HepG2 (cell line): ENCODE measurements around the gene ZNRF3. TPM values are rescaled to one million over a fixed set of nuclear protein-coding genes. Genes with fewer than 3 reads are reported as not detected.

ENCODE experiments used
- ATAC-seq: fragments of 200-7000 bp; cut with Tn5 transposase; 3 replicates; pipeline ENCODE4 v1.9.1; 2020; ENCODE audit warnings: mild to moderate bottlenecking, moderate library complexity
- BruUV-seq: library from RNA; stranded (reverse); fragments of 400-500 nt; replicated peaks from 2 replicates; lab custom pipeline; 2021; lab: Mats Ljungman, UMichigan
- CTCF ChIA-PET: fragments of 300-600 bp; formaldehyde crosslinking; extraction: SDS; loops from one replicate; lab custom pipeline; 2021; ENCODE audit warnings: low total read pairs, inconsistent platforms, low intra/inter-chr PET ratio; lab: Yijun Ruan, JAX
- POLR2A ChIA-PET: fragments of 350-600 bp; sonication (Branson Sonifier 250); formaldehyde crosslinking; loops from one replicate; lab custom pipeline; 2020; ENCODE audit warnings: antibody characterized with exemption, inconsistent platforms; lab: Yijun Ruan, JAX
- DNase-seq: peaks from one replicate; pipeline ENCODE4 v3.0.0-alpha.2; 2015; ENCODE audit warnings: low spot score
- FAIRE-seq: peaks from 3 replicates; lab custom pipeline; 2011; peaks lifted over from hg19 to GRCh38; lab: Jason Lieb, UNC
- H2AFZ ChIP-seq: one replicate; pipeline ENCODE4 v1.6.1; 2011; ENCODE audit warnings: low read length, inconsistent platforms
- H3K27ac ChIP-seq: fragments of 300-600 bp; 3 replicates; pipeline ENCODE4 v1.8.0; 2011; ENCODE audit warnings: mixed run types, mild to moderate bottlenecking, mixed read lengths, low read length, inconsistent platforms; ENCODE audit not compliant: insufficient read depth; ENCODE audit errors: extremely low read length
- H3K27me3 ChIP-seq, 2 experiments: fragments of 200-600 bp in 1 of 2; 2 replicates in 1 of 2; 3 replicates in 1 of 2; pipeline versions ENCODE4 v1.6.0 to v1.8.0; 2011; ENCODE audit warnings: low read length in 2 of 2, mild to moderate bottlenecking in 2 of 2, moderate library complexity in 2 of 2, inconsistent platforms in 1 of 2; ENCODE audit not compliant: insufficient read depth in 2 of 2, control insufficient read depth in 1 of 2
- H3K36me3 ChIP-seq, 2 experiments: fragments of 200-600 bp in 1 of 2; replicated peaks in 1 of 2; 2 replicates in 1 of 2; 3 replicates in 1 of 2; pipeline versions ENCODE4 v1.5.1 to v1.8.0; 2011; ENCODE audit warnings: low read length in 2 of 2, inconsistent platforms in 1 of 2; ENCODE audit not compliant: insufficient read depth in 2 of 2, control insufficient read depth in 1 of 2
- H3K4me1 ChIP-seq: 2 replicates; pipeline ENCODE4 v1.5.1; 2012; ENCODE audit warnings: low read length, inconsistent platforms; ENCODE audit not compliant: insufficient read depth
- H3K4me2 ChIP-seq: 2 replicates; pipeline ENCODE4 v1.6.0; 2011; ENCODE audit warnings: low read depth, low read length, inconsistent platforms
- H3K4me3 ChIP-seq, 3 experiments: fragments of 200-600 bp in 1 of 3; sonication (generic), shearing (Covaris generic) in 1 of 3; replicated peaks in 1 of 3; 2 replicates each; pipeline ENCODE4 v1.5.1; 2011 to 2016; ENCODE audit warnings: low read length in 3 of 3, inconsistent platforms in 2 of 3, low read depth in 2 of 3, mild to moderate bottlenecking in 2 of 3, control low read depth in 1 of 3, mixed read lengths in 1 of 3; ENCODE audit not compliant: insufficient read depth in 1 of 3
- H3K79me2 ChIP-seq: one replicate; pipeline ENCODE4 v1.6.1; 2011; ENCODE audit warnings: low read length, inconsistent platforms; ENCODE audit not compliant: insufficient read depth
- H3K9ac ChIP-seq: 2 replicates; pipeline ENCODE4 v1.6.0; 2011; ENCODE audit warnings: mild to moderate bottlenecking, low read depth, low read length, inconsistent platforms; ENCODE audit not compliant: insufficient read depth
- H3K9me3 ChIP-seq: 2 replicates; pipeline ENCODE4 v1.5.1; 2012; ENCODE audit warnings: mild to moderate bottlenecking, low read length
- H4K20me1 ChIP-seq: 2 replicates; pipeline ENCODE4 v1.6.0; 2011; ENCODE audit warnings: inconsistent platforms, mild to moderate bottlenecking, low read length, moderate library complexity; ENCODE audit not compliant: insufficient read depth
- CCDC6 ChIP-seq: sonication (generic); formaldehyde crosslinking; IDR thresholded peaks from 2 replicates; pipeline ENCODE4 v1.8.1; 2022; ENCODE audit warnings: mild to moderate bottlenecking, missing genetic modification reagents, moderate library complexity
- DMAP1 ChIP-seq: IDR thresholded peaks from 2 replicates; pipeline ENCODE4 v1.6.1; 2016
- HNF1B ChIP-seq: sonication (generic); formaldehyde crosslinking; IDR thresholded peaks from 2 replicates; pipeline ENCODE4 v1.5.1; 2020; ENCODE audit warnings: mild to moderate bottlenecking, moderate library complexity, missing genetic modification reagents
- IKZF4 ChIP-seq: sonication (generic); formaldehyde crosslinking; IDR thresholded peaks from 2 replicates; pipeline ENCODE4 v1.5.1; 2020; ENCODE audit warnings: borderline replicate concordance, mild to moderate bottlenecking, low read depth, missing genetic modification reagents; ENCODE audit errors: not compliant biosample characterization
- KDM5B ChIP-seq: sonication (generic); formaldehyde crosslinking; IDR thresholded peaks from 2 replicates; pipeline ENCODE4 v1.4.0; 2020; ENCODE audit warnings: missing genetic modification reagents, mild to moderate bottlenecking, borderline replicate concordance
- MAFG ChIP-seq: sonication (generic); formaldehyde crosslinking; IDR thresholded peaks from 2 replicates; pipeline ENCODE4 v1.5.1; 2020; ENCODE audit warnings: mild to moderate bottlenecking, missing genetic modification reagents
- MAX ChIP-seq: IDR thresholded peaks from 2 replicates; pipeline ENCODE4 v1.6.1; 2012; ENCODE audit warnings: inconsistent platforms
- NBN ChIP-seq: fragments of 450-650 bp; conservative IDR thresholded peaks from 2 replicates; pipeline ENCODE4 v1.6.1; 2017
- PHF8 ChIP-seq: sonication (generic); formaldehyde crosslinking; IDR thresholded peaks from 2 replicates; pipeline ENCODE4 v1.5.0; 2020; ENCODE audit warnings: missing genetic modification reagents
- SP2 ChIP-seq: sonication (generic); formaldehyde crosslinking; IDR thresholded peaks from 2 replicates; pipeline ENCODE4 v1.5.1; 2020; ENCODE audit warnings: mild to moderate bottlenecking, missing genetic modification reagents
- YY1 ChIP-seq: IDR thresholded peaks from 2 replicates; pipeline ENCODE4 v1.6.1; 2011; ENCODE audit warnings: low read length, low read depth, moderate library complexity, mild to moderate bottlenecking; ENCODE audit not compliant: insufficient read depth, insufficient replicate concordance
- ZBTB7B ChIP-seq: sonication (generic); formaldehyde crosslinking; IDR thresholded peaks from 2 replicates; pipeline ENCODE4 v1.4.0; 2020; ENCODE audit warnings: missing genetic modification reagents
- ZGPAT ChIP-seq: IDR thresholded peaks from 2 replicates; pipeline ENCODE4 v1.6.1; 2016; ENCODE audit warnings: mild to moderate bottlenecking
- ZMYM3 ChIP-seq: sonication (generic); formaldehyde crosslinking; IDR thresholded peaks from 2 replicates; pipeline ENCODE4 v1.5.1; 2020; ENCODE audit warnings: mild to moderate bottlenecking, missing genetic modification reagents
- ZNF558 ChIP-seq: sonication (generic); formaldehyde crosslinking; IDR thresholded peaks from 2 replicates; pipeline ENCODE4 v1.9.0; 2022; ENCODE audit warnings: mild to moderate bottlenecking, missing genetic modification reagents, borderline replicate concordance
- ZNF576 ChIP-seq: sonication (generic); formaldehyde crosslinking; IDR thresholded peaks from 2 replicates; pipeline ENCODE4 v1.4.0; 2020; ENCODE audit warnings: mild to moderate bottlenecking, missing genetic modification reagents
- ZNF776 ChIP-seq: sonication (generic); formaldehyde crosslinking; IDR thresholded peaks from 2 replicates; pipeline ENCODE4 v1.4.0; 2020; ENCODE audit warnings: mild to moderate bottlenecking, missing genetic modification reagents
- ZNF777 ChIP-seq: sonication (generic); formaldehyde crosslinking; IDR thresholded peaks from 2 replicates; pipeline ENCODE4 v1.4.0; 2020; ENCODE audit warnings: missing genetic modification reagents
- ZNF784 ChIP-seq: sonication (generic); formaldehyde crosslinking; IDR thresholded peaks from 2 replicates; pipeline ENCODE4 v1.5.1; 2020; ENCODE audit warnings: missing genetic modification reagents, mild to moderate bottlenecking, borderline replicate concordance
- ZSCAN25 ChIP-seq: sonication (generic); formaldehyde crosslinking; IDR thresholded peaks from 2 replicates; pipeline ENCODE4 v1.8.0; 2022; ENCODE audit warnings: mild to moderate bottlenecking, missing genetic modification reagents
- WGBS: methylation state at CpG from one replicate; pipeline ENCODE4 v1.1.6; 2017; ENCODE audit warnings: low lambda C conversion rate; 5-methylcytosine and 5-hydroxymethylcytosine counted together
- in situ Hi-C: cut with HindIII; loops from 2 replicates; pipeline ENCODE4 v1.10.0; 2017; ENCODE audit warnings: low pct_unique_long_range_greater_than_20kb; ENCODE audit not compliant: extremely low pct_ligation_motif_present
- intact Hi-C: fragments of 100-400 bp; cut with micrococcal nuclease; formaldehyde crosslinking; loops from one replicate; pipeline ENCODE4 v1.10.0; 2022; ENCODE audit not compliant: unreplicated experiment
- polyA plus RNA-seq, 8 experiments: library from polyadenylated mRNA; depleted of rRNA in 3 of 8; stranded (reverse) in 7 of 8; unstranded in 1 of 8; fragments of >200 nt; fragmentation: Illumina TruSeq in 4 of 8; extraction: Trizol in 4 of 8; gene quantifications; 2 replicates each; pipeline versions ENCODE4 v1.2.1 to v1.2.3, GENCODE V29; 2011 to 2016; ENCODE audit warnings: low read depth in 4 of 8, missing spikeins in 1 of 8, mixed read lengths in 1 of 8; ENCODE audit not compliant: insufficient read depth in 1 of 8
- total RNA-seq, 5 experiments: library from RNA; depleted of rRNA; stranded (reverse); fragments of >200 nt; fragmentation: Illumina TruSeq; extraction: Trizol; gene quantifications; 2 replicates each; pipeline ENCODE4 v1.2.3, GENCODE V29; 2016; ENCODE audit warnings: low read depth in 1 of 5

The ZNRF3 gene
- total and polyA plus RNA-seq, 2 of the 13 experiments (the other 11 are each of a cell fraction or from before 2014, with no cell fraction given) = 20.3 to 36.7 TPM

- no CpG with 5 or more reads among the region's 76 CpGs for WGBS
- Histone ChIP-seq H3K9ac (peak within 1 kb of the TSS; percentile 73), H3K79me2 (no peaks in the 10 kb centered on the region), H2AFZ (no peak within 1 kb of the TSS)
- no peak for FAIRE-seq
- TF ChIP-seq ZGPAT (CRISPR knock-in tag) = peak; percentile 30; the same call in 1 of the 2 replicates
- TF ChIP-seq ZNF576 = no peak
- 0 out of 2 replicates have a peak, but pooled peaks have one; percentile 20 for TF ChIP-seq KDM5B
- no peak for TF ChIP-seq NBN
- no peak for TF ChIP-seq MAFG (CRISPR knock-in tag)
- TF ChIP-seq DMAP1 (CRISPR knock-in tag) = 0 out of 2 replicates have a peak, but pooled peaks have one; percentile 11
- peak; percentile 2; the same call in 1 of the 2 replicates for TF ChIP-seq MAX
- TF ChIP-seq ZNF558 (CRISPR knock-in tag) = 0 out of 2 replicates have a peak, but pooled peaks have one; percentile 18
- peak; percentile 50; the same call in 1 of the 2 replicates for TF ChIP-seq ZSCAN25 (CRISPR knock-in tag)
- TF ChIP-seq ZBTB7B (CRISPR knock-in tag) = peak; percentile 45; the same call in 1 of the 2 replicates
- peak; percentile 48 for TF ChIP-seq YY1
- 0 out of 2 replicates have a peak, but pooled peaks have one; percentile 28 for TF ChIP-seq PHF8
- no peak for TF ChIP-seq ZMYM3
- no peak for TF ChIP-seq ZNF784 (CRISPR knock-in tag)
- 0 out of 2 replicates have a peak, but pooled peaks have one; percentile 63 for TF ChIP-seq ZNF776
- TF ChIP-seq SP2 (CRISPR knock-in tag) = 0 out of 2 replicates have a peak, but pooled peaks have one; percentile 15
- TF ChIP-seq ZNF777 = peak; percentile 81
- TF ChIP-seq IKZF4 (CRISPR knock-in tag) = no peak
- no peak for TF ChIP-seq CCDC6 (CRISPR knock-in tag)
- no peak for TF ChIP-seq HNF1B (CRISPR knock-in tag)
- TF ChIP-seq, all 625 proteins: peak for 12
- Histone ChIP-seq H4K20me1 (0 out of 2 replicates have a peak, but pooled peaks cover 4% of the 10 kb centered on the region), H3K4me1 (peaks cover 53% of the 10 kb centered on the region), H3K27me3 (no peaks in the 10 kb centered on the region), H3K9me3 (no peaks in the 10 kb centered on the region), H3K27ac (peak within 1 kb of the TSS; percentile 34), H3K4me3 (peak within 1 kb of the TSS; percentile 67 to 84 (median 76)), H3K4me2 (peak within 1 kb of the TSS; percentile 93), H3K36me3 (no peaks in the 10 kb centered on the region)
- ChIA-PET CTCF (no interaction called here), POLR2A (interaction anchor here (0.6 to 1.1 kb wide), 4 partner anchors 22 to 1262 kb away, joined by 3 to 5 read pairs (median 4); partner anchors contain the start of gene ZNRF3)
- intact Hi-C loops (loop anchor here (5.0 kb wide), 1 partner anchor 79 kb away; no protein-coding TSS in a partner anchor), in situ Hi-C loops (loop anchor here (5.0 kb wide), 1 partner anchor 79 kb away; no protein-coding TSS in a partner anchor)
- BruUV-seq = no TSS peak
- peak; percentile 1; the same call in 1 of the 3 replicates for ATAC-seq
- no peak for DNase-seq
These were observed 189.7 kb downstream of the ZNRF3 start, which contains the start of gene KREMEN1 for GRCh38 chr22:29072979-29073617. Gene KREMEN1 (plus strand): TSS chr22:29073035. CDS start chr22:29073131, 96 bp downstream.
